ENCODE data around the gene RPP21.
"Not testable (repeated sequence)": the region's sequence is repeated elsewhere in the genome, so short reads cannot be mapped to it uniquely, and the experiment has no call there.

Gene RPP21

DNA sequence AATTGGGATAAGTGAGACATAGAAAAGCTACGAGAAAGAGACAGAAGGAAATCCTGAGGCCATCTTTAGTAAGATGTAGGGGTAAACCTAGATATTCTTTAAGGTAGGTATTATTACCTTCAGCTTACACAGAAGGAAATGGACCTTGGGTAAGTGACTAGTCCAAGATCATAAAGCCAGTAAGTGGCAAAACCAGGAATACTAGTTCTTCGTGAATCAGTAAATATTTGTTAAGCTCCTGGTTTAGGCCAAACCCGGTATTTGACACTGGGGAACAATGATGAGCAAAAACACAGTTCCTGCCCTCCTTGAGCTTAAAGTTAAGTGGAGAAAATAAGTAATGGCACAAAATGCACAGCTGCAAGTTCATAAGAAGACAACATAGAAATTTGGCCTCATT lies 13.0 kb upstream of the RPP21 start:
- DNase-seq, result no peak

DNA sequence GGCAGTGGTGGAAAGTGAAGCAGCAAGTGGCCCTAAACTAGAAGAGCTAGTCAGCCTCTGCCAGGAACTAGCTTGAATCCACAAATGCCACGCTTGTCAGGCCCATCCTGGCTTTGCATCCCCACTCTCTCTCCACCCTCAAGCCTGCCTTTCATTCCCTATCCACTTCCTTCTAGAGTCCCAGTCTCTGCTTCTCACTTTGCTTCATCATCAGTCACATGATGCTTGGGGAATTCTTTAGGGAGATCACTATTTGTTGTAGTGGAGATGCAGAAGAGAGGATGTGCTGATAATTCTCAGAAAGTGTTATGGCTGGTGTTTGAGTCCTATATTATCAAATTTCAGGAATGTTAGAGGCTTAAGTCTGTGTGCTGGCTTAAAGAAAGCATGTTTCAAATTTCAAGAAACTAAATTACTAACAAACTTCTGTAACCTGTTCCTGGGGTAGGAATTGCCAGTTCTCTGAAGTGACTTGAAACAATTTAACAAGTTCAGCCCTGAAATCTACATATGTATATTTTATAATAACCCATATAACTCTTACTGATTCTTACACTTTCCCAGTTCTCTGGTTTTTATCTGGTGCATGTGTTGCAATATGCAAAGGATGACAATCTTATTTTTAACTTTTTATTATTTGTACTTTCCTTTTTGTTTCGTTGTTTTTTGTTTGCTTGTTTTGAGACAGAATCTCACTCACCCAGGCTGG lies 10.7 kb upstream of the RPP21 start:
- no peak for DNase-seq

DNA sequence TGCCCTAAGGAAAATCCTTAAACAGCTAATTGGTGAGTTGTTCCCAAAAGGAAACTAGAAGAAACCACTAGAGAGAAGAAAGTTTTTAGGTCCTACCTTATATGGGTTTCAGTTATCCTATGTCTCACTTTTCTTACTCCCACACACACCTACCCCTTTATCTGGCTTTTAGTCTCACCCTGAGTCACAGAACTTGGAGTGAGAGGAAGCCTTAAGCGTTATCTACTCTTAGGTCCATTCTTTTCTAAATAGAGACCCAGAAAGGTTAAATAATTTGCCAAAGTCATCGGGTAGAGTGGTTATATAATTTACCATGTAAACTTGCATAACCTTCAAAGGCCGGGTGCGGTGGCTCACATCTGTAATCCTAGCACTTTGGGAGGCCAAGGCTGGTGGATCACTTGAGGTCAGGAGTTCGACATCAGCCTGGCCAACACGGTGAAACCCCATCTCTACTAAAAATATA lies 4.3 kb upstream of the RPP21 start:
- no peak for DNase-seq

DNA sequence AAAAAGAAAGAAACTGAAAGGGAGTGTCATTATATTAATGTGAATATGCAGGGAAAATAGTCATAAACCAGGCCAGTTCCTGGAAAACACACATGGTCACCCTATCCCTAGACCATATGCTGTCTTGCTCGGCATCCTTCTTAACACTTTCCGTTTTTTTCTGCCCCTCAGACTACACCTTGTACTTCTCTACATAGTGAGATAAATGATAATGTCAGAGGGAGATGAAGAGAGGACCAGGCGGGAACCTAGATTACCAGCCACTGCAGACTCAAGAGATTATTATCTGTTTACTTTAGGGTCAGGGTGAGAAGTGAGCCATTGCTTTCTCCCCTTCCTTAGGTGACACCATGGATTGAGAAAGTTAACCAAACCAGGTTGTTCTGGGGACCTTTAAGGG lies 3.7 kb upstream of the RPP21 start:
- no peak for DNase-seq

DNA sequence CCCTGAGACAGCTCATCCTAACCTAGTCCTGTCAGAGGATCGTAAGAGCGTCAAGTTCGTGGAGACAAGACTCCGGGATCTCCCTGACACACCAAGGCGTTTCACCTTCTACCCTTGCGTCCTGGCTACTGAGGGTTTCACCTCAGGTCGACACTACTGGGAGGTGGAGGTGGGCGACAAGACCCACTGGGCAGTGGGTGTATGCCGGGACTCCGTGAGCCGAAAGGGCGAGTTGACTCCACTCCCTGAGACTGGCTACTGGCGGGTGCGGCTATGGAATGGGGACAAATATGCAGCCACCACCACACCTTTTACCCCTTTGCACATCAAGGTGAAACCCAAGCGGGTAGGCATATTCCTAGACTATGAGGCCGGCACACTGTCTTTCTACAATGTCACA lies 3.2 kb upstream of the RPP21 start:
- DNase-seq, result no peak

DNA sequence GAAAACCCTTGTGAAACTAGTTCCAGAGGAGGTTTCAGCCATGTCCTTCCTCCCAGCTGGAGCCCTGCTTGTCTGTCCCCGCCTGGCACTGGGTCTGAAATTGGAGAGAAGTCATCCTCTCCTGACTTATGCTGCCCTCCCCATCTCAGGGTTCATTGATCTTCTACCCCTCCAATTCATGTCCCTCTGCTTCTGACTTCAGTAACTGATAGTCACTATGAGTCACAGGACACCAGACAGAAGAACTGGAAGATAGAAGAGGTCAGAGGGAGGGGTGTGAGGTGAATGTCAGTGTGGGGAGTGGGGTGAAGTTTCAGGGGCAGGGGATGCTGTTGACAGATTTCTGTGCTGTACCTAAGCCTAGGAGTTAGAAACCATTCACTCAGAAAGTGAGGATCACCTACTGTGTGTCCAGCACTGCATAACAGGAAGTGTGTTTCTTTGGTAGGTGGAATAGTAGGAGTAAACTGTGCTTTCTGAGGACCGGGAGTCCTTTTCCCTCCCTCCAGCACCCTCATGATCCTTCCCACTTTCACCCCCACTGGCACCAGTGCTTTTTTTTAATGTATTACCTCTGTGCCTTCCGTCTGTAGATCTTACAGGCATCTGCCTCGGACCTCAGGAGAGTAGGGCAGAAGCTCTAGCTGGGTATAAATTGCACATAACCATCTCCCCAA lies 627 bp upstream of the RPP21 start:
- DNase-seq, result no peak

DNA sequence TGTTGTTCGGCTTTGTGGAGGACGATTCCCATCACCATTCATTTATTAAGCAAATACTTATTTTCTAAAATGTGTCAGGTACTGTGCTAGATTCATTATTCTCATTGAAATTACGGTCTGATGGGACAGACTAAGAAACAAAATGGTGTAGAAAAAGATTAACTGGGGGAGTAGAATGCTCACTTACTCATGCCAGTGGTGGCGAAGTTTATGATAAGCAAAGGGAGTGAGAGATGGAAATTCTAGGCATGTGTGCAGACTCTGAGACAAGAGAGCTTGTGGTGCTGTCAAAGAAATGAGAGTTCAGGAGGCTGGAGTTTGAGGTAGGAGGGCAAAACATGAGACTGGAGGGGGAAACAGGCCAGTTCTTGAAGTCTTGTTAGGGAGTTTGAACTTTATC lies 896 bp downstream of the RPP21 start:
- no peak for DNase-seq

DNA sequence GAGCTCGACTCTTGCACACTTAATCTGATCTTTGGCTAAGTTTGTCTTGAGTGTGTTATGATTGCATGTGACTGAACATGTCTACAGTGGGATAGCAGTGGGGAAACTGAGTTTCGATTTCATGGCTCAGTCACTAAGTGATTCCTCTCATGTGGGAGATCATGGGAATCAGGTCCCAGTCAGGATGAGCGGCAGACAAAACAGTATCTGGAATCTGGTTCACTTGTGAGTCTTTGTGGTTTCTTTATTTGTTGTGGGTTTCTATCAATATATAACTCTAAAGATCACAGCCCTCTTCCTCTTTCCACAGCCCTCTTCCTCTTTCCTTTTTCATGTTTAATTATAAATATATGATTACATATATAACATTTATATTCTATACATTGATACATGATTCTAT lies 4.0 kb downstream of the RPP21 start:
- DNase-seq, result no peak

DNA sequence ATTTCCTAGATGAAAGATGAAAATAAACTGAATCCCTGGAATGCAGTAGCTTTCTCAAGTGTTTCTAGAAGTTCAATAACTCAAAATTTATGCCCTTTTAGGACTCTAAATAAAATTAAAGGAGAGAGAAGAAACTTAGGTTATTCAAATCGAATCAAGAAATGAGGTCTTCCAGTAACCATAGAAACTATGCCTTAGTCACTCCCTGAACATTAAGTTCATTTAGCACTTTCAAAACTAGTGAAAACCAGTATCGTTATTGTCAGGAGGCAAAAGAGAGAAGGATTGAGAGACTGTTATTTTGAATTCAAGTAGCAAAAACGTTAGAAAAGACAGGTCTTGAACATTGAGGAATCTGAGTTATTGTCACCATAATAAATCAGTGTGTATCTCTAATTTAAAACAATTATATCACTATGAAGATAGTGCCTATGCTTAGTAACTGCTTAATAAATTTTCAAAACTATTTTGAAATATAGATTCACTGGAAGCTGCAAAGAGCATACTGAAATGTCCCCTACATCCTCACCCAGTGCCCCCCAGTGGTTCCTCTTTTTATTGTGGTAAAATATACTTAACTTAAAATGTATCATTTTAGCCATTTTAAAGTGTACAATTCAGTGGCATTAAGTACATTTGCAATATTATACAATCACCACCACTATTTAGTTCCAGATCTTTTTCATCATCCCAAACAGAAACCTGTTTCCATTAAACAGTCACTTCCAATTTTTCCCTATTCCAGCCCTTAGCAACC lies 4.6 kb downstream of the RPP21 start:
- DNase-seq, result no peak

DNA sequence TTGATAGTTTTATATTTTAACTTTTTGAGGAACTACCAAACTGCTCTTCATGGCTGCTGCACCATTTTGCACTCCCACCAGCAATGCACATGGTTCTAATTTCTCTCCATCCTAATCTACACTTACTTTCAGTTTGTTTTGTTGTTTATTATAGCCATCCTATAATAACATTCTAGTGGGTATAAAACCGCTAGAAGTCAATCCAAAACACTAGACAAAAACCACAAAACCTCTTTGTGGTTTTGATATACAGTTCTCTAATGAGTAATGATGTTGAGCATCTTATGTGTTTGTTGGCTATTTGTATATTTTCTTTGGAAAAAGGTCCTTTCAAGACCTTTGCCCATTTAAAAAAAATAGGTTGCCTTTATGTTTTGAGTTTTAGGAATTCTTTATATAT lies 5.6 kb downstream of the RPP21 start:
- no peak for DNase-seq

DNA sequence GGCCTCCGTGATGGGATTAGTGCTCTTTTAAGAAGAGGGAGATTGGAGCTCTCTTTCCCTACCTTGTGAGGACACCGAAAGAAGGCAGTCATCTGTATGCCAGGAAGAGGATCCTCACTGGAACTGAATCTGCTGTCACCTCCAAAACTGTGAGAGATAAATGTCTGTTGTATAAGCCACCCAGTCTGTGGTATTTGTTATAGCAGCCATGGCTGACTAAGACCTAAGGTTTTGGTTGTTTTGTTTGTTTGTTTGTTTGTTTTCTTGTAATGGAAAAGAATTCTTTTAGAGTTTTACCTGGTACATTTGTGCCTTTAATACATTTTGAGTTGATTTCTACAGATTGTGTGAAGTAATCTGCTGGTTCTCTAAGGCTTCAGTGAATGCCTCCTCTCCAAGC lies 7.6 kb downstream of the RPP21 start:
- no peak for DNase-seq

DNA sequence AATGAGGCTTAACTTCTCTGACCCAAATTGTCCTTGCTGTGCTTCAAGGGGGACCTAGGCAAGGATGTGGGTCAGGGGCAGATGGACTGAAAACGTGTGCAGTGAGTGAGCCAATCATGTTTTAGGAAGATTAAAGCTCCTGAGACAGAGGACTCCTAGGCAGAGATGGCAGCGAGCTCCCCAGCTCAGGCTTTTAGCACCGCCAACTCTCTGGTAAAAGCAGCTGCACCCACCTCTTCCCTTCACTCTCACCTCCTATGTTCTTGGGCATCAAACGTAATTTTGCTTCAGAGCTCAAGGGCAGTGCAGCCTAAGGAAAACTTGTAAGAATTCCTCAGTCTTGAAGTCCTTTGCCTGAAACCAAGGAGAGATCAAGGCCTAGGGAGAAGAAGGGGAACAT lies 10.3 kb downstream of the RPP21 start:
- no peak for DNase-seq

DNA sequence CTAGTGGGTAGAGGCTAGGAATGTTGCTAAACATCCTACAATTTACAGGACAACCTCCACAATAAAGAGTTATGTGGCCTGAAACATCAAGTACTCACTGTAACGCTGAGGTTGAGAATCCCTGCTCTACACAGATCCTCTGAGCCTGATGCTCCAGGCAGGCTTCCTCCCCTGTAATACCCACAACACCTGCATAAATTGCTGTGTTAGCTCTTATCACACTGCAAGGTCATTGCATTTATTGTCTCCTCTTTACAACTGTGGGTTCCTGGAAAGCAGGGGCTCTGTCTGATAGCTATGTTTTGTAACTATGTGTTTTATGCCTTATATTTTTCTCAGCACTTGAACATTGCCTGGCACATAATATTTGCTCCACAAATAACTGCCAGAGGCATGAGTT lies 11.6 kb downstream of the RPP21 start:
- no peak for DNase-seq

DNA sequence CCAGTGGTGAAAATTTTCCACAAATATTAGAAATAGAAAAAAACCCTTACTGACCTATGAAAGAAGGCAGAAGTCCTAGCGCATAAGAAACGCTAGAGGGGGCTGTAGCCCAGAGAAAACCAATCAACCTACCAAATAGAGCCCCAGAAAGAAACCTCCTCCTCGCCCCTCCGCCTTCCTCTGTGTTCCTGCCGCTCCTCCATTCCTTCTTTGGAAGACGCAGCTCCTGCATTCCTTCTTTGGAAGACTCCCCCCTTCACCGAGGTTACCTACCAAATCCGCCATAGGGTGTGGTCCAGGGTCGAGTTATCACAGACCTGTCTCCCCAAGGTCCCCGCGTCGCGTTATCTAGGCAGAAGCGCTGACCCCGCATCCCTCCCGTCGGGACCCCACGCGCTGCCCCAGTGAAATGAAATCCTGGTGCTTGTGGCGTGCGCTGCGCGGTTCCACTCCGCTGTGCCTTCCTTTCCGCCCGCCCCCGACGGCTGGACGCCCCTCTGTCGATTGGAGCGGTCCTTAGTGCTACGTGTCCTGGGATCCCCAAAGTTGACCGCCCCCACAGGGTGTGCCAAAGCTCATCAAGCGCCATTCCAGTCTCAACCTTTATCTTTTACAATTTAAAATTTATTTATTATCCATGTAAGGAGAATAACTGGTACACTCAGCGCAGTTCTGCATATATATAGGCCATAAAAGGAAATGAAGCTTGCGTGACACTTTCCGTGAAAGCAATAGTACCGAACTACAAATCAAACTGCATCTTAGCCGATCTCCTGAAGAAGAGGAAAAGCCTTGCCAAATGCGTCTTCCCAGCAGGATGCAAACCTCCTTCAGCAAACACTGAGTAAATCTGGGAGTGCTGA lies 13.0 kb downstream of the RPP21 start:
- no peak for DNase-seq

DNA sequence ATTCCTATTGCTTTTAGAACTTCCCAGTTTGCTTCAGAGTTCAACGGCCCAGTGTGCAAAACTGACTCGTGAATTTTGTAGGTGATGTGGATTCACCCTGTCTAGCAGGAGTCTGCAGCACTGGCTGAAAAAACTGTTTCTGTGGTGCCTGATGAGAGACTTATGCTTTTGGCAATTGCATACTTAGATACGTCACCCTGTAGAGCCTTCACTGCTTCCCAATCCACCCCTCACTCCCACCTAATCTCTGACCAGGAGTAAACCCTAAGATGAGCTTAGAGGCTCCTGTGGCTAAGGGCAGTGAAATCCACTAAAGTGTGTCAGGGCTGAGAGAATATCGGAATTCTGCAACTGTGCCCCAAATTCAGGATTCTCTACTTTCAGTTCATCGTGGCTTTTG lies 14.3 kb downstream of the RPP21 start:
- no peak for DNase-seq

DNA sequence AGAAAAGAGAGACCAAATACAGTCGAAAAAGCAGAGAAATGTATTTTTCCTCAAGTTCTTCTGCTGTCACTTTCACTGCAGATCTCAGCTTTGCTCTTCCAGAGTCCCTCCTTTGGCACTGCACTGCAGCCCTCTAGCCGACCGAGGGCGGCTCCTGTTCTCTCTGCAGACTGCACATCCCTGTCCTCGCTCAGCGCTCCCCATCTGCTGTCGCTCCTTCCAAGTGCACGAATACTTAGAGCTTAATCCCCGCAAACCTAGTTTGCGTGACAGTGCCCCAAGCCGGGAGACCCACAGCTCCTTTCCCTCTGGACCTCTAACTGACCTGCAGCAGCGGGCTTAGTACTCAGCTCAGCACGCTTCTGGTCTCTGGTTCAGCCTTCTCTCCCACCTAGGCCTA lies 15.2 kb downstream of the RPP21 start:
- DNase-seq, result no peak

DNA sequence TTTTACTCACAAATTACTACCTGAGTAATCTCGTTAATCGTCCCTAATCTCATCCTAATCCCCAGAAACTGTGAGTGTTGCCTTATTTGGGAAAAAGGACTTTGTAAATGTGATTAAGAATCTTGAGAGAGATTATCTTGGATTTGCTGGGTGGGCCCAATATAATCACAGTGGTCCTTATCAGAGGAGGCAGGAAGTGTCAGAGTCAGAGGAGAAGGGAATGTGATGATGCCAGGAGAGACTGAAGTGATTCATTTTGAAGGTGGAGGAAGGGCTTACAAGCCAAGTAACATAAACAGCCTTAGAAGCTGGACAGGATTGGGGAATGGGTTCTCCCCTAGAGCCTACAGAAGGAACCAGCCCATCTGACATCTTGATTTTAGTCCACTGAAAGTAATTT lies 16.7 kb downstream of the RPP21 start:
- DNase-seq, result no peak

DNA sequence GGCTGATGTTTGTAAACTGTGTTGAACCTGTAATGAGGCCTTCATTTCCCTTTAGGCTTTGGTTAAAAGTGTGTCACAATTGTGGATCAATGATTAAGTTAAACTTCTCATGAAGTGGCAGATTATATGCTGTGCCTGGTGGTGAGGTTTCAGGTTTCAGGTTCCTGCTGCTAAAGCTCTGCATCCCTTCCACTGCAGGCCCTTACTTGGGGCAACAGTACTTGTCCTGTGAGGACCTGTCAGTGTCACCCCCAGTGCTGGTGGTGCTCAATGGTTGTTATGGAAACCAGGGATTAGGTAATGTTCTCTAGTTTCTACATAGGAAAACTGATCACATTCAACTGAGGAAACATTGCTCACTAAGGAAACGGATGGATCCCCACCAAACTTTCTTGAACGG lies 18.5 kb downstream of the RPP21 start:
- DNase-seq, result no peak

DNA sequence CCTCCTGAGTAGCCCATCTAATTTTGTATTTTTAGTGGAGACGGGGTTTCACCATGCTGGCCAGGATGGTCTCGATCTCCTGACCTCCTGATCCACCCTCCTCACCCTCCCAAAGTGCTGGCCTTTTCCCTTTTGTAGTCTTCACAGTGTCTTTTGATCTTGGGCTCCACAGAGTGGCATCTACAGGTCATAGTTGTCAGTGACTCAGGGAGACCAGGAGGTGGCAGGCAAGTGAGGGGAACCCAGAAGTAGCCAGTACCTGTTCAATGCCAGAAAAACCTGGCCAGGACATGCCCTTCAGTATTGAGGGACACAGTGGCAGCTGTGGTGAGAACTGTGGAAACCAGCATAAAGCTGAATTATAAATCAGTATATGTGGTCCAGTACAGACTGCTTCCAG lies 19.6 kb downstream of the RPP21 start:
- no peak for DNase-seq

DNA sequence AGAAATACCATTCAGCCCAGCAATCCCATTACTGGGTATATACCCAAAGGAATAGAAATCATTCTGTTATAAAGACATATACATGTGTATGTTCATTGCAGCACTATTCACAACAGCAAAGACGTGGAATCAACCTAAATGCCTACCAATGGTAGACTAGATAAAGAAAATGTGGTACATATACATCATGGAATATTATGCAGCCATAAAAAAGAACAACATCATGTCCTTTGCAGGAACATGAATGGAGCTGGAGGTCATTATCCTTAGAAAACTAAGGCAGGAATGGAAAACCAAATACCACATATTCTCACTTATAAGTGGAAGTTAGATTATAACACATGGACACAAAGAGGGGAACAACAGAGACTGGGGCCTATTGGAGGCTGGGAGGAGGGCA lies 24.3 kb downstream of the RPP21 start:
- not testable (repeated sequence) for DNase-seq

DNA sequence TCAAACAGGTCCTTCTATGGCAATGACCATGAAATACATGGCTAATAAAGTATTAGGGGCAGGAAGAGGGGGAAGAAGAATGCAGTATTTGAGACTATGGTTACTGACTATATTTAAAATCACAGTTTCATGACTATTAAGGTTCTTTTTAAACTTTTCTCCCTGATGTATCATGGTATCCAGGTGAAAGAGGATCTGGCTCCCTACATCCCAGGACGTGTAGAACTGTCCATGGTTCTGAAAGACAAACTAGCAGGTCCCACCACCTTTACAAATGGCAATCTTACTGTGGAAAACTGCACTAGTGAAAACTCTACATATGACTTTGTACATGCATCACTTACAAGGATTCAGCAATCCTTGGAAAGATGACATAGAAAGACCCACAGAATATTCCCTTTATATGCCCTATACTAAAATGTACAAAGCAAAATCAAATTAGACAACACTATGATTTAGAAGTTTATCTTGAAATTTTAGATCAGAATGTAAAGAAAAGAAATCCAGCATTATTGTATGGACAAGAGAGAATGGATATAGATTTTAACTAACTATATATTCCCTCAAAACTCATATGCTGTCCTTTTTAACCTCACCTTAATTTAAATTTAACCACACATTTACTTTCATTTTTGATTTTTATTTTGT lies 33.5 kb downstream of the RPP21 start:
- DNase-seq, result no peak

DNA sequence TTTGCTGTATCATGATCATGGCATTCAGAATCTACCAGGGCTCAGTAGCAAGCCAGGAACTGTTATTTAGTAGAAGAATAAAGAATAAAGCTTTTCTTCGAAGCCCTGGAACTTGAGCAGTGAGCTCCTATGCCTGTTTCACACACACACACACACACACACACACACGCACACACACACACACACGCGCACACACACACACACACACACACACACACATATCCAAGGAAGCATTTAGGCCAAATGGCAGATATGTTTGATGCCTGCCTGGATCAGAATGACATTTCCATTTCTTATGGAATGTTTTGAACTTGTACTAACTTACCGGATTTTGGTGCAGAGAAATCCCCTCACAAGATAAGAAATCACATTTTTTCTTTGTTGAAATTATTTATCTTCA lies 35.5 kb downstream of the RPP21 start:
- DNase-seq, result no peak

DNA sequence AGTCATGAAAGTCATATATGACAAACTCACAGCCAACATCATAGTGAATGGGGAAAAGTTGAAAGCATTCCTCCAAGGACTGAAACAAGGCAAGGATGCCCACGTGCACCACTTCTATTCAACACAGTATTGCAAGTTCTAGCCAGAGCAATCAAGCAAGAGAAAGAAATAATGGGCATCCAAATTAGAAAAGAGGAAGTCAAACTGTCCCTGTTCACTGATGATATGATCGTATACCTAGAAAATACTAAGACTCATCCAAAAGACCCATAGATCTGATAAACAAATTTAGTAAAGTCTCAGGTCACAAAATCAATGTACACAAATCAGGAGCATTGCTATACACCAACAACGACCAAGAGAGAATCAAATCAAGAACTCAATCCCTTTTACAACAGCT lies 41.2 kb downstream of the RPP21 start:
- DNase-seq, result no peak

Data from activated gamma-delta T cell (primary cell).